SK-N-SH (cell line): ENCODE data around the gene STAT5B. TPM values are rescaled to one million over a fixed set of nuclear protein-coding genes. Genes with fewer than 3 reads are reported as not detected.

Source experiments
- CTCF ChIA-PET: fragments of 300-600, 350-600 bp; formaldehyde crosslinking; extraction: SDS; loops from one replicate; lab custom pipeline; 2021; lab: Yijun Ruan, JAX
- POLR2A ChIA-PET: fragments of 350-600 bp; sonication (Branson Sonifier 250); formaldehyde crosslinking; extraction: SDS; loops from one replicate; lab custom pipeline; 2020; ENCODE audit warnings: antibody characterized with exemption, inconsistent platforms; lab: Yijun Ruan, JAX
- DNase-seq: peaks from one replicate; pipeline ENCODE4 v3.0.0; 2012
- H2AFZ ChIP-seq: fragments of 200-600 bp; sonication (generic); 2 replicates; pipeline ENCODE4 v1.8.1; 2016; ENCODE audit warnings: antibody characterized with exemption, mild to moderate bottlenecking, low read depth
- H3F3A ChIP-seq: fragments of 200-600 bp; sonication (generic); replicated peaks from 2 replicates; pipeline ENCODE3; 2016; ENCODE audit warnings: antibody characterized with exemption, mild to moderate bottlenecking; ENCODE audit not compliant: insufficient read depth
- H3K27ac ChIP-seq, 2 experiments: fragments of 200-500 bp in 1 of 2; fragments of 200-600 bp in 1 of 2; sonication (Bioruptor generic) in 1 of 2; sonication (generic), shearing (Covaris generic) in 1 of 2; 2 replicates each; pipeline versions ENCODE4 v1.5.1 to v1.6.1; 2014 to 2016; ENCODE audit warnings: low read depth in 2 of 2, inconsistent platforms in 1 of 2, low read length in 1 of 2, mild to moderate bottlenecking in 1 of 2, mixed read lengths in 1 of 2
- H3K27me3 ChIP-seq: fragments of 200-600 bp; sonication (generic), shearing (Covaris generic); 2 replicates; pipeline ENCODE4 v1.6.1; 2016; ENCODE audit warnings: mixed run types; ENCODE audit not compliant: insufficient read depth
- H3K36me3 ChIP-seq, 2 experiments: fragments of 200-500 bp in 1 of 2; fragments of 200-600 bp in 1 of 2; sonication (Bioruptor generic) in 1 of 2; sonication (generic) in 1 of 2; replicated peaks in 1 of 2; 2 replicates each; pipeline versions ENCODE3 to v1.5.1; 2014 to 2016; ENCODE audit warnings: low read length in 1 of 2, mild to moderate bottlenecking in 1 of 2; ENCODE audit not compliant: insufficient read depth in 2 of 2, control insufficient read depth in 1 of 2
- H3K4me1 ChIP-seq, 2 experiments: fragments of 200-500 bp in 1 of 2; fragments of 200-600 bp in 1 of 2; sonication (Bioruptor generic) in 1 of 2; sonication (generic), shearing (Covaris generic) in 1 of 2; 2 replicates each; pipeline versions ENCODE4 v1.5.1 to v1.6.1; 2014 to 2016; ENCODE audit warnings: low read depth in 1 of 2, low read length in 1 of 2, mixed run types in 1 of 2; ENCODE audit not compliant: insufficient read depth in 2 of 2, control insufficient read depth in 1 of 2
- H3K4me2 ChIP-seq: fragments of 200-600 bp; sonication (generic), shearing (Covaris generic); 2 replicates; pipeline ENCODE4 v1.6.1; 2017; ENCODE audit warnings: mixed run types
- H3K4me3 ChIP-seq, 2 experiments: fragments of 200-500 bp in 1 of 2; fragments of 200-600 bp in 1 of 2; sonication (Bioruptor generic) in 1 of 2; sonication (generic), shearing (Covaris generic) in 1 of 2; 2 replicates each; pipeline versions ENCODE4 v1.5.1 to v1.8.1; 2014 to 2016; ENCODE audit warnings: low read depth in 2 of 2, inconsistent platforms in 1 of 2, low read length in 1 of 2, mild to moderate bottlenecking in 1 of 2, mixed read lengths in 1 of 2, moderate library complexity in 1 of 2
- H3K79me2 ChIP-seq: fragments of 200-600 bp; sonication (generic); 2 replicates; pipeline ENCODE4 v1.8.1; 2017; ENCODE audit warnings: mild to moderate bottlenecking; ENCODE audit not compliant: insufficient read depth
- H3K9ac ChIP-seq: fragments of 200-600 bp; sonication (generic); 2 replicates; pipeline ENCODE4 v1.6.1; 2017; ENCODE audit warnings: mixed run types
- H3K9me2 ChIP-seq: fragments of 200-600 bp; sonication (generic); 2 replicates; pipeline ENCODE4 v1.6.1; 2017; ENCODE audit warnings: mixed run types
- H3K9me3 ChIP-seq: fragments of 200-600 bp; sonication (generic); 2 replicates; pipeline ENCODE4 v1.6.1; 2017; ENCODE audit warnings: mixed run types, mild to moderate bottlenecking, moderate library complexity
- H4K20me1 ChIP-seq: fragments of 200-600 bp; sonication (generic); 2 replicates; pipeline ENCODE4 v1.6.1; 2017; ENCODE audit warnings: mild to moderate bottlenecking, mixed run types; ENCODE audit not compliant: insufficient read depth
- CHD2 ChIP-seq: fragments of 150-350 bp; IDR thresholded peaks from 2 replicates; pipeline ENCODE4 v1.6.1; 2018; ENCODE audit warnings: low read length; ENCODE audit not compliant: partially characterized antibody
- CTCF ChIP-seq: fragments of 200-600 bp; sonication (generic); IDR thresholded peaks from 2 replicates; pipeline ENCODE4 v1.6.1; 2017; ENCODE audit warnings: antibody characterized with exemption, mild to moderate bottlenecking, moderate library complexity
- EP300 ChIP-seq, 2 experiments: IDR thresholded peaks; 2 replicates each; pipeline versions ENCODE4 v1.4.0 to v1.6.1; 2012; ENCODE audit warnings: borderline replicate concordance in 1 of 2, low read depth in 1 of 2, low read length in 1 of 2
- FOSL2 ChIP-seq: IDR thresholded peaks from 2 replicates; pipeline ENCODE4 v1.4.0; 2012; ENCODE audit warnings: low read depth, mild to moderate bottlenecking, moderate library complexity, borderline replicate concordance
- GABPA ChIP-seq: IDR thresholded peaks from 2 replicates; pipeline ENCODE4 v1.4.0; 2012; ENCODE audit warnings: low read depth, mild to moderate bottlenecking
- GATA2 ChIP-seq: sonication (generic); formaldehyde crosslinking; IDR thresholded peaks from 2 replicates; pipeline ENCODE4 v1.5.0; 2020; ENCODE audit warnings: mild to moderate bottlenecking, missing genetic modification reagents
- MAX ChIP-seq: IDR thresholded peaks from 2 replicates; pipeline ENCODE4 v1.4.0; 2012; ENCODE audit warnings: low read depth
- MXI1 ChIP-seq: IDR thresholded peaks from 2 replicates; pipeline ENCODE4 v1.6.1; 2012; ENCODE audit warnings: mild to moderate bottlenecking, low read depth, low read length, improper control_type of control experiment
- NFIC ChIP-seq: IDR thresholded peaks from 2 replicates; pipeline ENCODE4 v1.4.0; 2012; ENCODE audit warnings: borderline replicate concordance
- NRF1 ChIP-seq: IDR thresholded peaks from 2 replicates; pipeline ENCODE4 v1.6.1; 2012; ENCODE audit warnings: low read depth, mild to moderate bottlenecking, low read length
- RAD21 ChIP-seq: IDR thresholded peaks from 2 replicates; pipeline ENCODE4 v1.6.1; 2012; ENCODE audit warnings: mild to moderate bottlenecking, low read length
- REST ChIP-seq: IDR thresholded peaks from 2 replicates; pipeline ENCODE4 v1.6.1; 2012; ENCODE audit warnings: mild to moderate bottlenecking, low read depth, low read length, moderate library complexity
- RFX5 ChIP-seq: IDR thresholded peaks from 2 replicates; pipeline ENCODE4 v1.6.1; 2012; ENCODE audit warnings: mild to moderate bottlenecking, improper control_type of control experiment, low read length
- SMC3 ChIP-seq: IDR thresholded peaks from 2 replicates; pipeline ENCODE4 v1.6.1; 2012; ENCODE audit warnings: low read depth, low read length, improper control_type of control experiment
- USF2 ChIP-seq: fragments of 150-350 bp; IDR thresholded peaks from 2 replicates; pipeline ENCODE4 v1.6.1; 2017; ENCODE audit warnings: antibody characterized with exemption, low read length, low read depth, borderline replicate concordance
- WGBS: methylation state at CpG from one replicate; pipeline ENCODE4 v1.1.6; 2017; ENCODE audit warnings: low lambda C conversion rate; 5-methylcytosine and 5-hydroxymethylcytosine counted together
- polyA plus RNA-seq, 3 experiments: library from polyadenylated mRNA; depleted of rRNA; stranded (reverse); fragments of >200 nt; gene quantifications; 2 replicates each; pipeline ENCODE4 v1.2.3, GENCODE V29; 2012
- TF ChIP-seq, protein P1 (sequence below): IDR thresholded peaks from 2 replicates; pipeline ENCODE4 v1.4.0; 2012; ENCODE audit warnings: low read depth, borderline replicate concordance
- TF ChIP-seq, protein P2 (sequence below): IDR thresholded peaks from 2 replicates; pipeline ENCODE4 v1.4.0; 2012; ENCODE audit warnings: low read depth, borderline replicate concordance

Gene STAT5B
- polyA plus RNA-seq, 1 of the 3 experiments (the other 2 are of a cell fraction): 23.6 TPM

- H3K9ac ChIP-seq: no peak overlapping the region
- POLR2A ChIA-PET: interaction anchor here (1.5 kb wide), 1 partner anchor 83 kb away, joined by 5 read pairs; no protein-coding TSS in a partner anchor
These were observed 46.4 kb upstream of the STAT5B start for GRCh38 chr17:42322382-42323267.

More at GRCh38 chr17:42322382-42323267, 46.4 kb upstream of the STAT5B start:
- no peaks in the 10 kb centered on the region for H3K9me3 ChIP-seq
- CTCF ChIA-PET: interaction anchor here (0.6 to 26.2 kb wide), 43 partner anchors 8 to 297 kb away, joined by 3 to 683 read pairs (median 4); no protein-coding TSS in a partner anchor
- peak; percentile 90 for DNase-seq
- peaks cover 18% of the 10 kb centered on the region for H3F3A ChIP-seq
- H3K79me2 ChIP-seq: peaks cover 14% of the 10 kb centered on the region
- H3K9me2 ChIP-seq: no peaks in the 10 kb centered on the region
- H3K27me3 ChIP-seq: no peaks in the 10 kb centered on the region
- no peak overlapping the region; a peak in 1 of 4 replicates for H3K4me3 ChIP-seq
- H4K20me1 ChIP-seq: no peaks in the 10 kb centered on the region
- H3K4me1 ChIP-seq: peaks cover 6 to 27% of the 10 kb centered on the region in 2 experiments; a peak in 3 of 4 replicates
- H3K4me2 ChIP-seq: no peak overlapping the region
- H3K27ac ChIP-seq: no peak overlapping the region
- 31% methylated on average over 7 of the region's 10 CpGs for WGBS
- TF ChIP-seq NFIC (no peak), FOSL2 (no peak), GATA2 (no peak), RAD21 (peak; percentile 99), RFX5 (0 out of 2 replicates have a peak, but pooled peaks have one; percentile 19), CHD2 (peak; percentile 34), MXI1 (no peak), USF2 (no peak), REST (no peak), SMC3 (peak; percentile 100), CTCF (peak; percentile 99), EP300 (IDR thresholded peaks at IDR 0.05; ENCODE audit: borderline replicate concordance in 1 of 2, low read depth in 1 of 2, low read length in 1 of 2) (no peak), MAX (0 out of 2 replicates have a peak, but pooled peaks have one; percentile 20), NRF1 (peak; percentile 32; the same call in 1 of the 2 replicates), GABPA (no peak)
- TF ChIP-seq, protein P1, sequence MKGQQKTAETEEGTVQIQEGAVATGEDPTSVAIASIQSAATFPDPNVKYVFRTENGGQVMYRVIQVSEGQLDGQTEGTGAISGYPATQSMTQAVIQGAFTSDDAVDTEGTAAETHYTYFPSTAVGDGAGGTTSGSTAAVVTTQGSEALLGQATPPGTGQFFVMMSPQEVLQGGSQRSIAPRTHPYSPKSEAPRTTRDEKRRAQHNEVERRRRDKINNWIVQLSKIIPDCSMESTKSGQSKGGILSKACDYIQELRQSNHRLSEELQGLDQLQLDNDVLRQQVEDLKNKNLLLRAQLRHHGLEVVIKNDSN: no peak
- TF ChIP-seq, protein P2, sequence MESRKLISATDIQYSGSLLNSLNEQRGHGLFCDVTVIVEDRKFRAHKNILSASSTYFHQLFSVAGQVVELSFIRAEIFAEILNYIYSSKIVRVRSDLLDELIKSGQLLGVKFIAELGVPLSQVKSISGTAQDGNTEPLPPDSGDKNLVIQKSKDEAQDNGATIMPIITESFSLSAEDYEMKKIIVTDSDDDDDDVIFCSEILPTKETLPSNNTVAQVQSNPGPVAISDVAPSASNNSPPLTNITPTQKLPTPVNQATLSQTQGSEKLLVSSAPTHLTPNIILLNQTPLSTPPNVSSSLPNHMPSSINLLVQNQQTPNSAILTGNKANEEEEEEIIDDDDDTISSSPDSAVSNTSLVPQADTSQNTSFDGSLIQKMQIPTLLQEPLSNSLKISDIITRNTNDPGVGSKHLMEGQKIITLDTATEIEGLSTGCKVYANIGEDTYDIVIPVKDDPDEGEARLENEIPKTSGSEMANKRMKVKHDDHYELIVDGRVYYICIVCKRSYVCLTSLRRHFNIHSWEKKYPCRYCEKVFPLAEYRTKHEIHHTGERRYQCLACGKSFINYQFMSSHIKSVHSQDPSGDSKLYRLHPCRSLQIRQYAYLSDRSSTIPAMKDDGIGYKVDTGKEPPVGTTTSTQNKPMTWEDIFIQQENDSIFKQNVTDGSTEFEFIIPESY: no peak
- peaks cover 29 to 52% of the 10 kb centered on the region in 2 experiments for H3K36me3 ChIP-seq
- no peak overlapping the region for H2AFZ ChIP-seq
